GM21786 (cell line): ENCODE data around the gene ASB6.

Experiments
- ATAC-seq: cut with Tn5 transposase; IDR thresholded peaks from one replicate; pipeline ENCODE4 v1.9.1; 2021; ENCODE audit not compliant: unreplicated experiment

The ASB6 gene

DNA sequence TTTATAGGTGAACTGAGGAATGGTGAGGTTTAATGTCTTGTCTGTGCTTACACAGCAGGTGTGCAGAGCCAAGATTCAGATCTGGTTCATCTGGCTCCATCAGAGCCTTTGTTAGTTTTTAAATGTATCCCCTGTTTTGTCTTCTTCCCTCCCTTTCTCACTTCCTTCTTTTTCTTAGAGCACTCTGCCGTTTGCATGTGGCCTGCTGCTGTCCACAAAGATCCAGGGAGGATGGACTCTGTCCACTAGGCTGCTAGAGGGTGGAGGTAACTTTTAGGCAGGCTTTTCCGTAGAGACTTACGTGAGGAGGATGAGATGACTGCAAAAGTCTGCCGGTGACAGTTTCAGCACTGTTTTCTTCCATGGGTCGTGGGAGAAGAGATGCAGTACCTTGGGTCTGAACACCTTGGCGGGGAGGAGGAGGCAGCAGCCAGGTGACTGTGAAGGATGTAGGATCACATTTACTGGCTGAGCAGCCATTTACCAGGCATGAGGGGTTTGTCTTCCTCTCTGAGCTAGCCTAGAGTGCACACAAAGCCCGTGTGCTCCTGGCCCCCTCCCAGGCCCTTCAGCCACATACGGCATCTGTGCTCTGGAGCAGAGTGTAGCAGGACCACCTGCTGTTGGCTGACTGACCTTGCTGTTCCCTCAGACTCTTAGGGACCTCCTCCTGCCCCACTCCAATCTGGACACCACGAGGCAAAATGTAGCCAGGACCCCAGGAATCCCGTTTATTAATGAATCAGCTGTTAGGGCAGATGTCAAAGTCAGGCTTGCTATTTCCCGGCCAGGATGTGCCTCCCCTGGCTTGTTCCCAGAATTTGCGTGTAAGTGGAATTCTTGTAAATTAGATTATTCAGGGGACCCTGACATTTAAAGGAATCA lies 14.2 kb downstream of the ASB6 start:
- no peak for ATAC-seq

DNA sequence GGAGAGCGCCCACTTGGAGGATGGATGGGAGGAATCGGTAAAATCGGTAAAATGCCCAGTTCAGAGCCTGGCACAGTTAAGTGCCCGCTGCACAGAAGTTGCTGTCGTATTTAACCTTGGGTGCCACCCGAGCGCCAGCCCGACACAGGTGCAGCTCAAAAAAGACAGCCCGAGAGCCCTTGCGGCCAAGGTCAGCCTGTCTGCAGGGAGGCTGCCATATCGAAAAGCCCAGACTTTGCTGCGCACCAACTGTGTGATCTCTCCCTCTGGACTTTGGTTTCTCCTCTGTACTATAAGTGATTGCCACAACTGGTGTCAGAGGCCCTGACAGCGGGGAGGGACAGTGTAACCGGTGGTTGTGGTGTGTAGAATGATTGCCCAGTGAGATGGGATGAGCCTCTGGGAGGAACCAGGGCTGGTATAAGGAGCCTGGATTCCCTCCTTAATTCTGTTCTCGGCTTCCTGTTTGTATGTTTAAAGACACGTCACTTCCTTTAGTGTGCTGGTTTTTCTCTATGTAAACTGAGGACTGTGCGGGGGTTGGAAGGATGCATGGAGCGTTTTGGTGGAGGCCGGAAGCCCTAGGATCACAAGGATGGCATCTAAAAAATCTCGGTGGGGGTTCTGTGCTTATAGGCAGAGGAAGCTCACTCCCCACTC lies 15.2 kb downstream of the ASB6 start:
- ATAC-seq = no peak

DNA sequence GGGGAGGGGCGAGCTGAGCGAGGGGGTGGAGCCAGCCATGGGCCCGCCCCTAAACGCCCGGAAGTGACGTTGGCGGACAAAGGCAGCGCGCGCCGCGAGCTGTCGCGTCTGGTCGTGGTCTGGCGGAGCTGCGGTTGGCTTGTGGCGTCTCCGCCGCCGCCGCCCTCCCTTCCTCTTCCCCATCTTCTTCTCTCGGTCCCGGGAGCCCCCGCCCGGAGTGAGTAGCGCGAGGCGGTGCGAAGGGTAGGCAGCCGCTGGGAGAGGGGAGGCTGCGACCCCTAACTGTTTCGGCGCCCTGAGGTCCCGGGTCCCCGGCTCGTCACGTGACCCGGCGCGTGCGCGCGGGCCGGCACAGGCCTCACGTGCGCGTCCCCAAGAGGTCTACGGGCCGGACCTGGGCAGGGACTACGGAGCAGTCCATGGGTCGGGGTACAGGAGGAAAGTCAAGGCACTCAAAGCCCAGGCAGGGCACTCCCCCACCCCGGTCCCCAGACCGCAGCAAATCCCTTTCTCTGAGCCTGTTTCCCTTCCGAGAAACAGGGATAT lies 15.8 kb downstream of the ASB6 start, which contains the start of gene NTMT1:
TSS of gene NTMT1 (plus strand) at position 85 of the 546 bp plus-strand sequence. CDS start 6,541 bp downstream, outside the sequence.
- ATAC-seq = peak; percentile 89

DNA sequence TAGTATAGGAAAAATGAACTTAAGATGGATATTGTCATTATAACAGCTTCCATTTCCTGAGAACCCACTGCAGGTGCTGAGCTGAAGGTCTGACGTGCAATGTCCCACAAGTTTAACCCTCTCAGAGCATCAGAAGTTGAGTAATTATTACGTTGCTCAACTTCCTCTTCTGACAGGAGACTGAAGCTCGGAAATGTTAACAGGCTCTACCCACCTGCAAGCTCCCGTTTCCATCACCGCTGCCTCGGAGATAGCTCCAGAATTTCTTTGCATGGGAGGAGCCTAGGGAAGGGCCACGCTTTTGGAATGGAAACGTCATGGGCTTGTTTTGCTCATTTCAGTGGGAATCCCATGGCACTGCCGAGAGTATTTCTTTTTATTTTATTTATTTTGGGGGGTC lies 17.0 kb downstream of the ASB6 start:
- no peak for ATAC-seq

DNA sequence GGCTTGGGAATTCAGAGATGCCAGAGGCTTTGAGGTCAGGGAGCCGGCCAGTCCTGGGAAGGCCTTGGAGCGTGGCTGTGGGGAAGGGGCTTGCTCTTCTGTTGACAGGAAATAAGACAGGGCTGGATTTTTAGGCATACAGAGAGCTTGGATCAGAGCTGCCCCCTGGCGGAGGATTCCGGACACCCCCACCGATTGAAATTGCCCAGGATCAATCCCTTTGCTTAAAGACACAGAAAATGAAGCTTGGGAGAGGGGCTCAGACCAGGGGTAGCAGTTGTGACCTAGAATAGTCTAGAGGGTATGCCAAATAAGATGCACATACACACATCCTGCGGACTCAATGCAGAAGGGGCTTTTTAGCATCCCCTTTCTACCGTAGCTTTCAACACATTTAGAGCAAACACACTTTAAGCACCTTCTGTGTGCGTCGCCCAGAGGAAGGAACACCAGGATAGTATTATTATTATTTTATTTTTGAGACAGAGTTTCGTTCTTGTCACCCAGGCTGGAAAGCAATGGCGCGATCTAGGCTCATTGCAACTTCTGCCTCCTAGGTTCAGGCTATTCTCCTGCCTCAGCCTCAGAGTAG lies 17.7 kb downstream of the ASB6 start:
- no peak for ATAC-seq

DNA sequence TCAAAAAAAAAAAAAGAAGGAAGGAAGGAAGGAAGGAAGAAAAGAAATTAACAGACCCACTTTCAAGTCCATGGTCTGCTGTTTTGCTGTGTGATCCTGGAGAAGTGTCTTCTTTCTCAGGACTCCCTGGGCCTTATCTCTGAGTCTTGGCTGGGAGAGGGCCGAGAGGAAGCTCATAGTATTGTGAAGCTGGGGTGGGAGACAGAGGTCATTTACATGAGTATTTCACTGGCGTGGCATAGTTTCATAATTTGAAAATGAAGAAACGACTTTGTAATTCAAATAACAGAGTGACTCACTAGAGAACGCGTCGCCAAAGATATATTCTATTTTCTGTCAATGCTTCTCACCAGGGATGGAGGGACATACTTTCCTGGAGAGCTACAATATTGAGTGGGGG lies 18.6 kb downstream of the ASB6 start:
- no peak for ATAC-seq

DNA sequence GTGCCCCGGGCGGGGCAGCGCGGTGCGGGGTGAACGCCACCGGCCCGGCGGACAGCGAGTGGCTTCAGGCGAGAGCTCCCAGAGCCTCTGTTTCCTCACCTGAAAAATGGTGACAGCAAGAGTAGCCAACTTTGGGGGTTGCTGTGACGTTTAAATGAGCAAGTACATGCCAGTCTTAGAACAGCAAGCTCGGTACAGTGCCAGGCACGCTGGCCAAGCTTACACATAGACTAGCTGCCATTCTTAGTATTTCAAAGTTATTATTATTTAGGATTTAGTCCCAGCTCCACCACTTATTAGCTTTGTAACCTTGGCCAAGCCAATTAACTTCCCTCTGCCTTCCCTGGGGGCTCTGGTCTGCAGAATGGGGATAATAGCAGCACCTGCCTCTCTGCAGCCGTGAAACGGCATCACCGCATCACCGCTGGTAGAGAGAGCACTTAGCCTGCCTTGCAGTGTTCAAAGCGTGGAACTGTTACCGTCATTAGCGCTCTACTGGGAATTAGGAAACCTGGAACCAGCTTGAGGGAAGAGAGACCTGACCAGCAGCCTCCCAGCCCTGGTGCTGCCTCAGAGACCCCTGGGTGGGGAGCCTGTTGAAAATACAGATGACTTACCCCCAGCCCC lies 21.2 kb downstream of the ASB6 start, which contains the start of gene C9orf50:
TSS of gene C9orf50 (minus strand) at position 433 of the 627 bp plus-strand sequence. CDS start 527 bp downstream, outside the sequence.
- ATAC-seq = no peak

DNA sequence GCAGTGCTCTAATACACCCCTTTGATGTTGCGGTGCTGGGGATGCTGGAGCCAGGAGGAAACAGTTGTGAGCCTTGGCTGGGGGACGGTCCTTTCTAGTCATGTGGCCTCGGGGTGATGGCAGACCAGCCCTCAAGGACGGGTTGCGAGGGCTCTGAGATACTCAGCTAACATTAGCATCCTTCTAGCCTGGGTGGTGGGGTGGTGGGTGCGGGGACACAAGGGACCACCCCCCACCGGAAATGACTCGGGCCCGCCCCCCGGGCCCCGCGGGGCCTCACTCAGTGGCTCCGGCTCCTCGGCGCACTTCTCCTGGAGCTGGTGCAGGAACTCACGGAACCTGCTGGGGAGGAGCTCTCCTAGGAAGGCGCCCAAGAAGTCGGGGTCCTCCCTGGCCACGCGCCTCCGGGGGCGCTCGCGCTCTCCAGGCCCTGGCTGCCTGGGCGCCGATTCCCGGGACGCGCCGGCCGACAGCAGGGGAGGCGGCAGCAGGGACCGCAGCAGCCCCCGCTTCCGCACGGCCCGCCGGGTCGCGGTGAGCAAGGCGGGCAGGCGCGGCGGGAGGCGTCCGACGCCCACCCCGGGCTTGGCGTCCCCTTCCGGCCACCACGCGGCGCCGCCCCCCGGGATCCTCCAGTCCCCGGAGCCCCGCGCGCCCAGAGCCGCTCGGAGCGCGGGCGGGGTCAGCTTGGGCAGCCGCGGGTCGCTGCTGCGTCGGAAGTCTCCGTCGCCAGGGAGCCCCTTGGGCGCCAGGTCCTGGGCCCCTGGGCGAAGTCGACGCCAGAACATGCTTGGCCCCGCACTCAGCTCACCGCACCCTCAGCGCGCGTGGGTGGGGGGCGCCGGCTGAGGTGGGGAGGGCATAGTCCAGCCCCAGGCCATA lies 21.9 kb downstream of the ASB6 start:
- ATAC-seq = no peak

DNA sequence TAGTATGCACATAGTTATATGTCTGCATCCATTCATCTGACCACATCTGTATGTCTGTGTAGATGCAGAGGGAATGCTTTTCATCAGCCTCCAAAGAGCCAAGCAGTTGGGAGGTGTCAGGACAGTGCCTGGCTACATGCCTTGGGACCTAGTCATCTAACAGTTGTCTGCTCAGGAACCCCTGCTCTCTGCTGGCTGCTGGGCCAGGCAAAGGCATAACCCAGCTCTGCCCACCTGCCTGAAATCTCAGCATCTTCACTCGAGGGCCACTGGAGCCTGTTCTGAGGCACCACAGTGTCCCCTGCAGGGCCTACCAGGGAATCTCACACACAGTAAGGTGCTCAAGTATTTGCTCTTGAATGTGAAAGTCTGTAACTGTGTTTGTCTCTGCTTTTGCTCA lies 24.8 kb downstream of the ASB6 start:
- no peak for ATAC-seq

DNA sequence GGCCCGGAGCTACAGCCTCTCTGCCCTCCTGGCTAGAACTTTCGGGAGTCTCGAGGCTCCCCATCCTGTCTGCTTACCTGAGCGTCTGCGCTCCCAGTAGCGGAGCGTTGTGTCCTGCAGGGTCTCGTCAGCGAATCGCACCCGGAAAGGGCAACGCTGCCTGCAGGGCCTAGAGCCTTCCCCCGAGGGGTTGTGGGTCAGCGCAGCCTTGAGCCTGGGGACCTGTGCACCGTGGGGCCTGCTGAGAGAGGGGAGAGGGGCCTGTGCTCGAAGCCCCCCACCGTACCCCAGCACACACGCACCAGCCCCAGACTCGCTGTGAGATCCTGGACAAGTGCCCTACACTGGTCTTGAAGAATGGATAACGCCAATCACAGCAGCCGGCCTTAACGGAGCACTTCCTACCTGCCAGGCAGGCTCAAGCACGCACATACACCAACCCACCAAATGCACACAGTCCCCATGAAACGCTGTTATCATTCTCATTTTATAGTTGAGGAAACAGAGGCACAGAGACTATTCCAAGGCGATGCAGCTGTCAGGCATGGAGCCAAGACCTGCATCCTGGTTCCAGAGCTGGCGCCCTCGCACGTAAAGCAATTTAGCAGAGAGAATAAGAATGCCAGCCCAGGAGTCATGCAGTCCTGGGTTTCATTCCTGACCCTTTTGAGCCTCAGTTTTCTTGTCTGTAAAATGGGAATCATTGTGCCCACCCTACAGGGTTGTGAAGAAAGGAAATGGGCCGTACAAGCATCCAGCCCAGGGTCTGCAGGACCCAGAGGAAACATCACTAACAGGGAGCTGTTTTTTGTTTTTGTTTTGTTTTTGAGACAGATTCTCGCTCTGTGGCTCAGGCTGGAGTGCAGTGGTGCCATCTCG lies 26.3 kb downstream of the ASB6 start:
- no peak for ATAC-seq

DNA sequence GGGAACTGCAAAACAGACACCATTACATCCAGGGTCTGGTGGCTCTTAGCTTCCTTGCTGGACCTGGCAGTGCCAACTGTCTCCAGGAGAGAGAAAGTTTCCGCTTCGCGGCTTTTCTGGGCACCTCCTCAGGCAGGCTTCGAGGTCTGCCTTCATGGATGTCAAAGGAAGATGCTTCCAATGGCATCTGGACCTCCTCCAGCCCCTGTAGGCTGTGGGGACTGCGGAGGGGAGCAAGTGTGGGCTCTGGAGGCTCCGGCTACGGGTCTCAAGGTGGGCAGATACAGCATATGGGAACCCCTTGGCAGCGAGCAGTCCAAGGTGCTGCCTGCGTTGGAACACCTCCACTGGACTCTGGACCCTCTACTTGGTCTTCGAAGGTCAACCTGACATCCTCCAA lies 27.0 kb downstream of the ASB6 start:
- no peak for ATAC-seq

DNA sequence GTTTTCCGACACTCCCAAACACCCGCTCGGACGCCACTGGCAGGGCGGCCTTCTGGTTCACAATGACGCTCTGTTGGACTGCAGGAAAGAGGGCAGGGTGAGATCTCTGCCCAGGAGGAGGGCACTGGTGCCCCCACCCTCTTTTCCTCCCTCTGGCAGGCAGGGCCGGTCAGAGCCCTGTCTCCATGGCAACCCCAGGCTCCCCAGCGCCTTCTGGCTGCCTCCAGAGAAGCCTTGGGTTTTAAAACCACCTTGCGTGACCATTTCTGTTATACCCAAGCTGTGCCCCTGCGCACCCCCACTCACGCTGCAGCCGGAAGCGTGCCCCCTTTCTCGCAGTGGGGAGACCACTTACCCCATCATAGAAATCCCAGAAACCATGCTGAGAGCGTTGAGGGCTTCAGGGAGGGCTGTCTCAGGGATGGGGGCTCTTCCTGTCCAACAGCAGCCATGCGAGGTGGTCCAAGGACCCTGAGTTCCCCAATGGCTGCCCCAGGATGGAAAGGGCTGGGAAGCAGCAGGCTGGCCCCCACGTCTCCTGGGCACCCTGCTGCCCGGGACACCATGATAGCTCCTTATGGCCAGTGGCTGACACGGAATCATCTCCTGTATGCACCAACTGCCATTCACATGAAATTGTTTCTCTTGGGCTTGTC lies 28.3 kb downstream of the ASB6 start:
- ATAC-seq = no peak

DNA sequence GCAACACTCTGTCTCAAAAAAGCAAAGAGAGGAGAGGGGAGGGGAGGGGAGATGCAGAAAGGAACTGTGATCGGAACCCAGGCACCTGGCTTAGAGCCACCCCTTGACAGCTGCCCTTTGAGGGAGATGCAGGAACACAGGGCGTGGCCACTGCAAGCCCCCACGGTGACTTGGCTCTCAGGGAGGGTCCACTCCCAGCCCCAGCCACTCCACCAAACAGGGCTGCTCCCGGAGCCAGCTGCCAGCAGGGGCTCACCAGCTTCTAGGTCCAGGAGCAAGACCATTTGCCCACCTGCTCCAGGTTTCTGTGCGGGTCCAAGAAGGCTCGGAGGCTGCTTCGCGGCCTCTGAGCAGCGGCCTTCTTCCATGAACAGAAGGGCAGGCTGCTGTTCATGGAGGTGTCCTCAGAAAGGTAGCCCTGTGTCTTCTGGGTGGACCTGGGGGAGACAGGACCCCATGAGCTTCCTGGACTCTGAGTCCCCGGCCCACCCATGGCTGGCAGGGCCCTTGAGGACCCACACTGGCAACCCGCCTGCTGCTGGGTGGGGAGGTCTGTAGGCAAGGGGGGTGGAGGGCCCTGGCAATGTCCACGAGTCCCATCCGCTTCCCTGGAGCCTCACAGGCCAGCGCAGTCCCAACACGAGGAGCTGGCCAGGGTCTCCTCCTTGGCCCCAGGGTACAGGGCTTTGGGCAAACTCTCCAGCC lies 29.0 kb downstream of the ASB6 start:
- ATAC-seq = no peak

DNA sequence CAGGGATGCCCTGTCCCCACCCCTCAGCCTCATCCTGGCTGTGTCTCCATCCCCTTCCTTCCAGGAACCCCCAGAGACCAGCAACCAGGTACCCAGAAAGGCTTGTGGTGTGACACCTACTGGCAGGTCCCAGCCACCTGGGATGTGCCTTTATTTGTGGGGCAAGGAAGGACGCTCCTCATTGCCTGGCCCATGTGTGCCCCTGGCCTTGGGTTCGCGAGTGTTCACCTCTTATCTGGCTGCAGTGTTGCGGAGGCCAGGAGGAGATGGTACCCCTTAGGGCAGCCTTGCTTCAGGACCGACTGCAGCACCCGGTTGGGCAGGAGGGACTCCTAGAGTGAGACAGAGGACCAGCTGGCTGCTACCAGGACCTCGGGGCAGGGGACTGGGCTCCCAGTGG lies 29.8 kb downstream of the ASB6 start:
- ATAC-seq = no peak

DNA sequence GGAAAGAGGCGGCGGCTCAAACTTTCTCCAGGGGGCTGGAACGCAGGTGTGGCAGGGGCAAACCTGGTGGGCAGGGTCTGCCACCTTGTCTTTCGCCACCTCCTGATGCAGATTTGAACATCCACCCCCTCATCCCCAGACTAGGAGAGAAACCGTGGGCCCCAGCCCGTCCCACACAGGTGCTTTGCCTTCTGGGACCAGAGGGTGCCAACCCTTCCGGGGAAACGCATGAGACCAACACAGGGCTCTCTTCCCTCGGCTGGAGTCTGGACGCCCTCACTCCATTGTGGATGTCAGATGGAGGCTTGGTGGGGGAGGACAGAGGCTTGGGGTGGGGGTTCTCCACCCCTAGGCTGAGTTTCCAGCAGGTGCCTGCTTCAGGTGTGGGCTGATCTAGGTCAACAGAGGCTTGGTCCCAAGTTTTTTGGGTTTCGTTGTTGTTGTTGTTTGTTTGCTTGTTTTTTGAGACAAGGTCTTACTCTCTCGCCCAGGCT lies 30.6 kb downstream of the ASB6 start:
- ATAC-seq = no peak

DNA sequence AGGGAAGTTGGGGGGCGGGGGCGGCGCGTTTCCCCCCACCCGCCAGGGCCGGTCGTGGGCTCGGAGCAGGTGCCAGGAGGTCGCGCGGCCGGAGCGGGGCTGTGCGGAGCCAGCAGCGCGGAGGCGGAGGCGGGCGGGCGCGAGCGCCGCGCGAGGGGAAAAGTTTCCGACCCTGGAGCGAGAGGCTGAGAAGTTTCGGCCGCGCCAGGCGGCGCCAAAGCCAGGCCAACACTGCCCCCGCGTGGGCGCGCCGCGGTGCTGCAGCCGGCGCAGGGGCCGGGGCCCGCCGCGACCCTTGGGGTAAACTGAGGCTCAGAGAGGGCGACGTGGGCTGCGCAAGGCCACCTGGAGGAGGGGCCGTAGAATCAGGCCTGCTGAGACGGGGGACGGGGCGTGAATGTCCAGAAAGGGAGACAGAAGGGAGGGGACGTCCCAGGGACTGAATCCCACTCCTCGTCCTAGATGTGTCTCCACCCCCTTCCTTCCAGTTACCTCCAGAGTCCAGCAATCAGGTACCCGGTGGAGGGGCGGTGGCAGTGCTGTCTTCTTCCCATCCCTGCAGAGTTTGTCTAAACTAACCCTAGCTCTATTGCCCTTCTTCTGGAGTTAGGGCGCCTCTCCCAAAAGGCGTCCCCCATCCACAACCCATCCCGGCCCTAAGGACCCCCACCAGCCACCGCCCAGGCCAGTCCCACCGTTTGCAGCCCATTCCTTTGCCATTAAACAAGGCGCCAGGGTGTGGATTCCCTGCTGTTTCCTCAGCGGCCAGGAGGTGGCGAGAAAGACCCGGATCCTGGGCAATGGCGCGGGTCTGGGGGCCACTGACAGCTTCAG lies 31.3 kb downstream of the ASB6 start:
- no peak for ATAC-seq

DNA sequence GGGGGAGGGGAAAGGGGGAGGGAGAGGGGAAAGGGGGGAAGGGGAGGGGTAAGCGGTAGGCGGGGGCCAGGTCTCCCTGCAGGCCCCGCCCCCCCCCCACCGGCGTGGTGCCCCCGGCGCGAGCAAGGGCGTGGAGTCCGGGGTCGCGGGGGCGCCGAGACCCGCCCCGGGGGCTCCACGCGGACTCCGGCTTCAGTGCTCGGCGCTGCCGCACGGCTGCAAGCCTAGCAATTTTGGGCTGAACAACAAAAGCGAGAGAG lies 31.8 kb downstream of the ASB6 start:
- ATAC-seq = no peak
